SK-N-SH (cell line): ENCODE results near the gene ZBTB26. TPM values are rescaled to one million over a fixed set of nuclear protein-coding genes. Genes with fewer than 3 reads are reported as not detected.
A peak's percentile ranks its signal among the peaks of the same experiment; 100 is the strongest.

Experiments
- CTCF ChIA-PET: fragments of 300-600, 350-600 bp; formaldehyde crosslinking; extraction: SDS; loops from one replicate; lab custom pipeline; 2021; lab: Yijun Ruan, JAX
- POLR2A ChIA-PET: fragments of 350-600 bp; sonication (Branson Sonifier 250); formaldehyde crosslinking; extraction: SDS; loops from one replicate; lab custom pipeline; 2020; ENCODE audit warnings: antibody characterized with exemption, inconsistent platforms; lab: Yijun Ruan, JAX
- DNase-seq: peaks from one replicate; pipeline ENCODE4 v3.0.0; 2012
- H2AFZ ChIP-seq: fragments of 200-600 bp; sonication (generic); 2 replicates; pipeline ENCODE4 v1.8.1; 2016; ENCODE audit warnings: antibody characterized with exemption, mild to moderate bottlenecking, low read depth
- H3F3A ChIP-seq: fragments of 200-600 bp; sonication (generic); replicated peaks from 2 replicates; pipeline ENCODE3; 2016; ENCODE audit warnings: antibody characterized with exemption, mild to moderate bottlenecking; ENCODE audit not compliant: insufficient read depth
- H3K27ac ChIP-seq, 2 experiments: fragments of 200-500 bp in 1 of 2; fragments of 200-600 bp in 1 of 2; sonication (Bioruptor generic) in 1 of 2; sonication (generic), shearing (Covaris generic) in 1 of 2; 2 replicates each; pipeline versions ENCODE4 v1.5.1 to v1.6.1; 2014 to 2016; ENCODE audit warnings: low read depth in 2 of 2, inconsistent platforms in 1 of 2, low read length in 1 of 2, mild to moderate bottlenecking in 1 of 2, mixed read lengths in 1 of 2
- H3K27me3 ChIP-seq: fragments of 200-600 bp; sonication (generic), shearing (Covaris generic); 2 replicates; pipeline ENCODE4 v1.6.1; 2016; ENCODE audit warnings: mixed run types; ENCODE audit not compliant: insufficient read depth
- H3K36me3 ChIP-seq, 2 experiments: fragments of 200-500 bp in 1 of 2; fragments of 200-600 bp in 1 of 2; sonication (Bioruptor generic) in 1 of 2; sonication (generic) in 1 of 2; replicated peaks in 1 of 2; 2 replicates each; pipeline versions ENCODE3 to v1.5.1; 2014 to 2016; ENCODE audit warnings: low read length in 1 of 2, mild to moderate bottlenecking in 1 of 2; ENCODE audit not compliant: insufficient read depth in 2 of 2, control insufficient read depth in 1 of 2
- H3K4me1 ChIP-seq, 2 experiments: fragments of 200-500 bp in 1 of 2; fragments of 200-600 bp in 1 of 2; sonication (Bioruptor generic) in 1 of 2; sonication (generic), shearing (Covaris generic) in 1 of 2; 2 replicates each; pipeline versions ENCODE4 v1.5.1 to v1.6.1; 2014 to 2016; ENCODE audit warnings: low read depth in 1 of 2, low read length in 1 of 2, mixed run types in 1 of 2; ENCODE audit not compliant: insufficient read depth in 2 of 2, control insufficient read depth in 1 of 2
- H3K4me2 ChIP-seq: fragments of 200-600 bp; sonication (generic), shearing (Covaris generic); 2 replicates; pipeline ENCODE4 v1.6.1; 2017; ENCODE audit warnings: mixed run types
- H3K4me3 ChIP-seq, 2 experiments: fragments of 200-500 bp in 1 of 2; fragments of 200-600 bp in 1 of 2; sonication (Bioruptor generic) in 1 of 2; sonication (generic), shearing (Covaris generic) in 1 of 2; 2 replicates each; pipeline versions ENCODE4 v1.5.1 to v1.8.1; 2014 to 2016; ENCODE audit warnings: low read depth in 2 of 2, inconsistent platforms in 1 of 2, low read length in 1 of 2, mild to moderate bottlenecking in 1 of 2, mixed read lengths in 1 of 2, moderate library complexity in 1 of 2
- H3K79me2 ChIP-seq: fragments of 200-600 bp; sonication (generic); 2 replicates; pipeline ENCODE4 v1.8.1; 2017; ENCODE audit warnings: mild to moderate bottlenecking; ENCODE audit not compliant: insufficient read depth
- H3K9ac ChIP-seq: fragments of 200-600 bp; sonication (generic); 2 replicates; pipeline ENCODE4 v1.6.1; 2017; ENCODE audit warnings: mixed run types
- H3K9me2 ChIP-seq: fragments of 200-600 bp; sonication (generic); 2 replicates; pipeline ENCODE4 v1.6.1; 2017; ENCODE audit warnings: mixed run types
- H3K9me3 ChIP-seq: fragments of 200-600 bp; sonication (generic); 2 replicates; pipeline ENCODE4 v1.6.1; 2017; ENCODE audit warnings: mixed run types, mild to moderate bottlenecking, moderate library complexity
- H4K20me1 ChIP-seq: fragments of 200-600 bp; sonication (generic); 2 replicates; pipeline ENCODE4 v1.6.1; 2017; ENCODE audit warnings: mild to moderate bottlenecking, mixed run types; ENCODE audit not compliant: insufficient read depth
- ELF1 ChIP-seq: IDR thresholded peaks from 2 replicates; pipeline ENCODE4 v1.4.0; 2012
- EP300 ChIP-seq, 2 experiments: IDR thresholded peaks; 2 replicates each; pipeline versions ENCODE4 v1.4.0 to v1.6.1; 2012; ENCODE audit warnings: borderline replicate concordance in 1 of 2, low read depth in 1 of 2, low read length in 1 of 2
- FOSL2 ChIP-seq: IDR thresholded peaks from 2 replicates; pipeline ENCODE4 v1.4.0; 2012; ENCODE audit warnings: low read depth, mild to moderate bottlenecking, moderate library complexity, borderline replicate concordance
- GATA2 ChIP-seq: sonication (generic); formaldehyde crosslinking; IDR thresholded peaks from 2 replicates; pipeline ENCODE4 v1.5.0; 2020; ENCODE audit warnings: mild to moderate bottlenecking, missing genetic modification reagents
- MEF2A ChIP-seq: IDR thresholded peaks from 2 replicates; pipeline ENCODE4 v1.4.0; 2012; ENCODE audit warnings: low read depth, borderline replicate concordance
- RAD21 ChIP-seq: IDR thresholded peaks from 2 replicates; pipeline ENCODE4 v1.6.1; 2012; ENCODE audit warnings: mild to moderate bottlenecking, low read length
- RFX5 ChIP-seq: IDR thresholded peaks from 2 replicates; pipeline ENCODE4 v1.6.1; 2012; ENCODE audit warnings: mild to moderate bottlenecking, improper control_type of control experiment, low read length
- RXRA ChIP-seq: IDR thresholded peaks from 2 replicates; pipeline ENCODE4 v1.4.0; 2012; ENCODE audit warnings: low read depth, mild to moderate bottlenecking, borderline replicate concordance
- SIN3A ChIP-seq: IDR thresholded peaks from 2 replicates; pipeline ENCODE4 v1.6.1; 2012; ENCODE audit warnings: low read depth, mild to moderate bottlenecking, low read length, moderate library complexity, borderline replicate concordance
- TCF12 ChIP-seq: IDR thresholded peaks from 2 replicates; pipeline ENCODE4 v1.4.0; 2012
- YY1 ChIP-seq: IDR thresholded peaks from 2 replicates; pipeline ENCODE4 v1.4.0; 2012; ENCODE audit warnings: low read depth, mild to moderate bottlenecking
- WGBS: methylation state at CpG from one replicate; pipeline ENCODE4 v1.1.6; 2017; ENCODE audit warnings: low lambda C conversion rate; 5-methylcytosine and 5-hydroxymethylcytosine counted together
- polyA plus RNA-seq, 3 experiments: library from polyadenylated mRNA; depleted of rRNA; stranded (reverse); fragments of >200 nt; gene quantifications; 2 replicates each; pipeline ENCODE4 v1.2.3, GENCODE V29; 2012
- TF ChIP-seq, protein P1 (sequence below): fragments of 200-600 bp; sonication (generic); IDR thresholded peaks from 2 replicates; pipeline ENCODE4 v1.6.1; 2017; ENCODE audit warnings: antibody characterized with exemption, mild to moderate bottlenecking, moderate library complexity
- TF ChIP-seq, protein P2 (sequence below): fragments of 150-350 bp; IDR thresholded peaks from 2 replicates; pipeline ENCODE4 v1.6.1; 2016; ENCODE audit warnings: mild to moderate bottlenecking, low read depth, low read length
- TF ChIP-seq, protein P3 (sequence below): IDR thresholded peaks from 2 replicates; pipeline ENCODE4 v1.4.0; 2012; ENCODE audit warnings: low read depth
- TF ChIP-seq, protein P4 (sequence below): IDR thresholded peaks from 2 replicates; pipeline ENCODE4 v1.4.0; 2012; ENCODE audit warnings: low read depth, borderline replicate concordance
- TF ChIP-seq, protein P5 (sequence below): IDR thresholded peaks from 2 replicates; pipeline ENCODE4 v1.6.1; 2012; ENCODE audit warnings: mild to moderate bottlenecking, low read depth, low read length, moderate library complexity

Gene ZBTB26
- polyA plus RNA-seq, 1 of the 3 experiments (the other 2 are of a cell fraction), result 3.9 TPM

DNA sequence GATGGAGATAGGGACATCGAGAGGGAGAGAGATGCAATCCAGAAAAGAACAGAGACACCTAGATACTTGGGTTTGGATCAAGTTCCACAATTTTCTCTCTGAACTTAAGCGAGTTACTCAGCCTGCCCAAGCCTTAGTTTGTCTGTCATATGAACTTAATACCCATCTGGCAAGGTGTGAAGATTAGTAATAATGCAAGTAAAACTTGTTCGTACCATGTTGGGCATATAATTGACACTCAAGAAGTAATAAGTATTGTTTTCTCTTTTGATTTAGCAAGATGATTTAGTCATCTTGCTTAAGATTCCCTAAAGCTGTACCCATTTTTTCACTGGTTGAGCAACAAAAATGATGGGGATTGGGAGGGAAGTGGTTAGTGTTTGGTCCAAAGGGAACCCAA is 17.0 kb upstream of the ZBTB26 start:
- POLR2A ChIA-PET, result no interaction called here
- Histone ChIP-seq H3K4me3 (no peak overlapping the region), H3K9me2 (no peaks in the 10 kb centered on the region), H3K27ac (peak overlapping the region in 1 of 2 experiments; percentile 19; a peak in 1 of 4 replicates), H3K36me3 (peaks cover 0 to 14% of the 10 kb centered on the region in 2 experiments), H3K27me3 (no peaks in the 10 kb centered on the region), H3K4me2 (peak overlapping the region; percentile 31; the same call in 1 of the 2 replicates), H3K4me1 (peaks cover 0 to 25% of the 10 kb centered on the region in 2 experiments; a peak in 2 of 4 replicates), H4K20me1 (peaks cover 73% of the 10 kb centered on the region), H3K9me3 (no peaks in the 10 kb centered on the region), H2AFZ (no peak overlapping the region), H3K79me2 (peaks cover 99% of the 10 kb centered on the region), H3F3A (peaks cover 7% of the 10 kb centered on the region), H3K9ac (no peak overlapping the region)
- no peak for DNase-seq
- TF ChIP-seq SIN3A (no peak), RFX5 (no peak), ELF1 (no peak), MEF2A (no peak), RAD21 (no peak), GATA2 (CRISPR knock-in tag) (no peak), FOSL2 (no peak)
- TF ChIP-seq, protein P1, sequence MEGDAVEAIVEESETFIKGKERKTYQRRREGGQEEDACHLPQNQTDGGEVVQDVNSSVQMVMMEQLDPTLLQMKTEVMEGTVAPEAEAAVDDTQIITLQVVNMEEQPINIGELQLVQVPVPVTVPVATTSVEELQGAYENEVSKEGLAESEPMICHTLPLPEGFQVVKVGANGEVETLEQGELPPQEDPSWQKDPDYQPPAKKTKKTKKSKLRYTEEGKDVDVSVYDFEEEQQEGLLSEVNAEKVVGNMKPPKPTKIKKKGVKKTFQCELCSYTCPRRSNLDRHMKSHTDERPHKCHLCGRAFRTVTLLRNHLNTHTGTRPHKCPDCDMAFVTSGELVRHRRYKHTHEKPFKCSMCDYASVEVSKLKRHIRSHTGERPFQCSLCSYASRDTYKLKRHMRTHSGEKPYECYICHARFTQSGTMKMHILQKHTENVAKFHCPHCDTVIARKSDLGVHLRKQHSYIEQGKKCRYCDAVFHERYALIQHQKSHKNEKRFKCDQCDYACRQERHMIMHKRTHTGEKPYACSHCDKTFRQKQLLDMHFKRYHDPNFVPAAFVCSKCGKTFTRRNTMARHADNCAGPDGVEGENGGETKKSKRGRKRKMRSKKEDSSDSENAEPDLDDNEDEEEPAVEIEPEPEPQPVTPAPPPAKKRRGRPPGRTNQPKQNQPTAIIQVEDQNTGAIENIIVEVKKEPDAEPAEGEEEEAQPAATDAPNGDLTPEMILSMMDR, result no peak
- TF ChIP-seq, protein P2, sequence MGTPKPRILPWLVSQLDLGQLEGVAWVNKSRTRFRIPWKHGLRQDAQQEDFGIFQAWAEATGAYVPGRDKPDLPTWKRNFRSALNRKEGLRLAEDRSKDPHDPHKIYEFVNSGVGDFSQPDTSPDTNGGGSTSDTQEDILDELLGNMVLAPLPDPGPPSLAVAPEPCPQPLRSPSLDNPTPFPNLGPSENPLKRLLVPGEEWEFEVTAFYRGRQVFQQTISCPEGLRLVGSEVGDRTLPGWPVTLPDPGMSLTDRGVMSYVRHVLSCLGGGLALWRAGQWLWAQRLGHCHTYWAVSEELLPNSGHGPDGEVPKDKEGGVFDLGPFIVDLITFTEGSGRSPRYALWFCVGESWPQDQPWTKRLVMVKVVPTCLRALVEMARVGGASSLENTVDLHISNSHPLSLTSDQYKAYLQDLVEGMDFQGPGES, result no peak
- TF ChIP-seq, protein P3, sequence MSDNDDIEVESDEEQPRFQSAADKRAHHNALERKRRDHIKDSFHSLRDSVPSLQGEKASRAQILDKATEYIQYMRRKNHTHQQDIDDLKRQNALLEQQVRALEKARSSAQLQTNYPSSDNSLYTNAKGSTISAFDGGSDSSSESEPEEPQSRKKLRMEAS, result no peak
- TF ChIP-seq, protein P4, sequence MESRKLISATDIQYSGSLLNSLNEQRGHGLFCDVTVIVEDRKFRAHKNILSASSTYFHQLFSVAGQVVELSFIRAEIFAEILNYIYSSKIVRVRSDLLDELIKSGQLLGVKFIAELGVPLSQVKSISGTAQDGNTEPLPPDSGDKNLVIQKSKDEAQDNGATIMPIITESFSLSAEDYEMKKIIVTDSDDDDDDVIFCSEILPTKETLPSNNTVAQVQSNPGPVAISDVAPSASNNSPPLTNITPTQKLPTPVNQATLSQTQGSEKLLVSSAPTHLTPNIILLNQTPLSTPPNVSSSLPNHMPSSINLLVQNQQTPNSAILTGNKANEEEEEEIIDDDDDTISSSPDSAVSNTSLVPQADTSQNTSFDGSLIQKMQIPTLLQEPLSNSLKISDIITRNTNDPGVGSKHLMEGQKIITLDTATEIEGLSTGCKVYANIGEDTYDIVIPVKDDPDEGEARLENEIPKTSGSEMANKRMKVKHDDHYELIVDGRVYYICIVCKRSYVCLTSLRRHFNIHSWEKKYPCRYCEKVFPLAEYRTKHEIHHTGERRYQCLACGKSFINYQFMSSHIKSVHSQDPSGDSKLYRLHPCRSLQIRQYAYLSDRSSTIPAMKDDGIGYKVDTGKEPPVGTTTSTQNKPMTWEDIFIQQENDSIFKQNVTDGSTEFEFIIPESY, result no peak
- WGBS, result 97% methylated on average over 3 of the region's 3 CpGs
- CTCF ChIA-PET, result no interaction called here

DNA sequence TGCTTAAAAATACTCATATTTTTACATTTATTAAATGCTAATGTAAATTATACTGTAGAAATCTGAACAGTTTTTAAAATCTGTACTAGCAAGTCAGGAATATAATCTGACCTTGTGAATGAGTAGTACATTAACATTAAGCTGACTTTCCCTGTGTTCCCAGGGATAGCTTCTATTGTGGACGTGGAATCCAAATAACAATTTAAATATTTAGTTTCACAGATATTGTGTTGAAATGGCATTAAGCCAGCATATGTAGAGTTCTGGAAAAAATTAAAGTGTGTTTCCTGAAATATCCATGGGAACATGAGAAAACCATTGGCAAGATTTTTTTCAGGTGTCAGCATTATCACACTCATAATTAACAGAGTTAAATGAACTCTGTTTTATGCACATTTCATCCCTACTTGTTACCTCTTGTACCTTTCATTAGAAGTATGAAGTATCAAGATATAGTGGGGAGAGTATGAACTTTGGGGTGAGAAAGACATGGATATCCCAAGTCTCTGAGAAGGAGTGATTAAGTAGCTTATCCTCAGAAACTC is 15.2 kb upstream of the ZBTB26 start:
- POLR2A ChIA-PET, result no interaction called here
- Histone ChIP-seq H2AFZ (no peak overlapping the region), H3K36me3 (peaks cover 0 to 14% of the 10 kb centered on the region in 2 experiments)
- TF ChIP-seq, protein P1, result no peak
- TF ChIP-seq TCF12 (no peak), EP300 (IDR thresholded peaks at IDR 0.05; ENCODE audit: borderline replicate concordance in 1 of 2, low read depth in 1 of 2, low read length in 1 of 2) (no peak), RXRA (no peak), YY1 (no peak)
- TF ChIP-seq, protein P5, sequence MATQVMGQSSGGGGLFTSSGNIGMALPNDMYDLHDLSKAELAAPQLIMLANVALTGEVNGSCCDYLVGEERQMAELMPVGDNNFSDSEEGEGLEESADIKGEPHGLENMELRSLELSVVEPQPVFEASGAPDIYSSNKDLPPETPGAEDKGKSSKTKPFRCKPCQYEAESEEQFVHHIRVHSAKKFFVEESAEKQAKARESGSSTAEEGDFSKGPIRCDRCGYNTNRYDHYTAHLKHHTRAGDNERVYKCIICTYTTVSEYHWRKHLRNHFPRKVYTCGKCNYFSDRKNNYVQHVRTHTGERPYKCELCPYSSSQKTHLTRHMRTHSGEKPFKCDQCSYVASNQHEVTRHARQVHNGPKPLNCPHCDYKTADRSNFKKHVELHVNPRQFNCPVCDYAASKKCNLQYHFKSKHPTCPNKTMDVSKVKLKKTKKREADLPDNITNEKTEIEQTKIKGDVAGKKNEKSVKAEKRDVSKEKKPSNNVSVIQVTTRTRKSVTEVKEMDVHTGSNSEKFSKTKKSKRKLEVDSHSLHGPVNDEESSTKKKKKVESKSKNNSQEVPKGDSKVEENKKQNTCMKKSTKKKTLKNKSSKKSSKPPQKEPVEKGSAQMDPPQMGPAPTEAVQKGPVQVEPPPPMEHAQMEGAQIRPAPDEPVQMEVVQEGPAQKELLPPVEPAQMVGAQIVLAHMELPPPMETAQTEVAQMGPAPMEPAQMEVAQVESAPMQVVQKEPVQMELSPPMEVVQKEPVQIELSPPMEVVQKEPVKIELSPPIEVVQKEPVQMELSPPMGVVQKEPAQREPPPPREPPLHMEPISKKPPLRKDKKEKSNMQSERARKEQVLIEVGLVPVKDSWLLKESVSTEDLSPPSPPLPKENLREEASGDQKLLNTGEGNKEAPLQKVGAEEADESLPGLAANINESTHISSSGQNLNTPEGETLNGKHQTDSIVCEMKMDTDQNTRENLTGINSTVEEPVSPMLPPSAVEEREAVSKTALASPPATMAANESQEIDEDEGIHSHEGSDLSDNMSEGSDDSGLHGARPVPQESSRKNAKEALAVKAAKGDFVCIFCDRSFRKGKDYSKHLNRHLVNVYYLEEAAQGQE, result no peak

More for the DNA sequence above, 15.2 kb upstream of the ZBTB26 start:
- DNase-seq, result no peak
- Histone ChIP-seq H3F3A (peaks cover 7% of the 10 kb centered on the region), H3K27ac (no peak overlapping the region), H3K4me3 (no peak overlapping the region), H3K4me1 (peaks cover 0 to 25% of the 10 kb centered on the region in 2 experiments; a peak in 2 of 4 replicates), H3K9me2 (no peaks in the 10 kb centered on the region), H3K4me2 (no peak overlapping the region), H3K79me2 (peaks cover 100% of the 10 kb centered on the region), H3K9ac (no peak overlapping the region), H4K20me1 (peaks cover 84% of the 10 kb centered on the region), H3K27me3 (no peaks in the 10 kb centered on the region), H3K9me3 (no peaks in the 10 kb centered on the region)
- 100% methylated on average over 1 of the region's 1 CpG for WGBS
- CTCF ChIA-PET, result interaction anchor here (1.4 kb wide), 1 partner anchor 16 kb away, joined by 3 read pairs; no protein-coding TSS in a partner anchor
